Coronary artery (tissue), 2 donors: ENCODE data around the gene UBE2E3.
"Not testable (repeated sequence)": the region's sequence is repeated elsewhere in the genome, so short reads cannot be mapped to it uniquely, and the experiment has no call there.

Source experiments
- DNase-seq: peaks from one replicate; pipeline ENCODE4 v3.0.0-alpha.2; 2017; ENCODE audit warnings: low spot score
- H3K27ac ChIP-seq, 2 donors: fragments of 200-600 bp; sonication (generic); one replicate each; pipeline ENCODE4 v1.5.1; 2016 to 2019
- H3K4me3 ChIP-seq: fragments of 200-600 bp; sonication (generic); 2 replicates; pipeline ENCODE4 v1.5.1; 2016; ENCODE audit warnings: mild to moderate bottlenecking, moderate library complexity
- CTCF ChIP-seq: fragments of 200-600 bp; sonication (generic); IDR thresholded peaks from one replicate; pipeline ENCODE4 v1.5.1; 2019; ENCODE audit warnings: antibody characterized with exemption

UBE2E3 gene

GRCh38 chr2:181025004-181025403 is 44.6 kb downstream of the UBE2E3 start:
- no peak for DNase-seq
- TF ChIP-seq CTCF: no peak
- Histone ChIP-seq H3K27ac (no peak overlapping the region), H3K4me3 (no peak overlapping the region)

GRCh38 chr2:181036445-181036844 is 56.0 kb downstream of the UBE2E3 start:
- no peak for DNase-seq

GRCh38 chr2:181036848-181037603 is 56.6 kb downstream of the UBE2E3 start:
- TF ChIP-seq CTCF: no peak
- H3K4me3 ChIP-seq: no peak overlapping the region
- H3K27ac ChIP-seq: no peak overlapping the region
- DNase-seq: no peak

More at GRCh38 chr2:181036445-181036844, 56.0 kb downstream of the UBE2E3 start:
- no peak overlapping the region for H3K27ac ChIP-seq
- H3K4me3 ChIP-seq: no peak overlapping the region
- no peak for TF ChIP-seq CTCF

- no peak for DNase-seq
- no peak for TF ChIP-seq CTCF
- no peak overlapping the region for H3K4me3 ChIP-seq
- H3K27ac ChIP-seq: no peak overlapping the region
Measured at GRCh38 chr2:181037922-181038321, 57.5 kb downstream of the UBE2E3 start.

- TF ChIP-seq CTCF: no peak
- DNase-seq: no peak
- no peak overlapping the region for H3K27ac ChIP-seq
- no peak overlapping the region for H3K4me3 ChIP-seq
Measured at GRCh38 chr2:181038796-181039195, 58.4 kb downstream of the UBE2E3 start.

GRCh38 chr2:181040839-181041238 is 60.4 kb downstream of the UBE2E3 start:
- DNase-seq, H3K4me3 ChIP-seq, H3K27ac ChIP-seq: not testable (repeated sequence)

GRCh38 chr2:181041661-181042060 is 61.3 kb downstream of the UBE2E3 start:
- DNase-seq: no peak
- no peak for TF ChIP-seq CTCF
- Histone ChIP-seq H3K4me3 (no peak overlapping the region), H3K27ac (no peak overlapping the region)
